ENCODE data around the gene TRAF5.
"Not testable (repeated sequence)": the region's sequence is repeated elsewhere in the genome, so short reads cannot be mapped to it uniquely, and the experiment has no call there.

GRCh38 chr1:211407749-211408148 lies 81.1 kb downstream of the TRAF5 start:
- TF ChIP-seq, protein P1, sequence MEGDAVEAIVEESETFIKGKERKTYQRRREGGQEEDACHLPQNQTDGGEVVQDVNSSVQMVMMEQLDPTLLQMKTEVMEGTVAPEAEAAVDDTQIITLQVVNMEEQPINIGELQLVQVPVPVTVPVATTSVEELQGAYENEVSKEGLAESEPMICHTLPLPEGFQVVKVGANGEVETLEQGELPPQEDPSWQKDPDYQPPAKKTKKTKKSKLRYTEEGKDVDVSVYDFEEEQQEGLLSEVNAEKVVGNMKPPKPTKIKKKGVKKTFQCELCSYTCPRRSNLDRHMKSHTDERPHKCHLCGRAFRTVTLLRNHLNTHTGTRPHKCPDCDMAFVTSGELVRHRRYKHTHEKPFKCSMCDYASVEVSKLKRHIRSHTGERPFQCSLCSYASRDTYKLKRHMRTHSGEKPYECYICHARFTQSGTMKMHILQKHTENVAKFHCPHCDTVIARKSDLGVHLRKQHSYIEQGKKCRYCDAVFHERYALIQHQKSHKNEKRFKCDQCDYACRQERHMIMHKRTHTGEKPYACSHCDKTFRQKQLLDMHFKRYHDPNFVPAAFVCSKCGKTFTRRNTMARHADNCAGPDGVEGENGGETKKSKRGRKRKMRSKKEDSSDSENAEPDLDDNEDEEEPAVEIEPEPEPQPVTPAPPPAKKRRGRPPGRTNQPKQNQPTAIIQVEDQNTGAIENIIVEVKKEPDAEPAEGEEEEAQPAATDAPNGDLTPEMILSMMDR (IDR thresholded peaks at IDR 0.05): not testable (repeated sequence)
- TF ChIP-seq ZFX (IDR thresholded peaks at IDR 0.05; ENCODE audit: borderline replicate concordance): not testable (repeated sequence)
